ENCODE results near the gene HSF5.
"Not testable (repeated sequence)": the region's sequence is repeated elsewhere in the genome, so short reads cannot be mapped to it uniquely, and the experiment has no call there.

HSF5 gene

DNA sequence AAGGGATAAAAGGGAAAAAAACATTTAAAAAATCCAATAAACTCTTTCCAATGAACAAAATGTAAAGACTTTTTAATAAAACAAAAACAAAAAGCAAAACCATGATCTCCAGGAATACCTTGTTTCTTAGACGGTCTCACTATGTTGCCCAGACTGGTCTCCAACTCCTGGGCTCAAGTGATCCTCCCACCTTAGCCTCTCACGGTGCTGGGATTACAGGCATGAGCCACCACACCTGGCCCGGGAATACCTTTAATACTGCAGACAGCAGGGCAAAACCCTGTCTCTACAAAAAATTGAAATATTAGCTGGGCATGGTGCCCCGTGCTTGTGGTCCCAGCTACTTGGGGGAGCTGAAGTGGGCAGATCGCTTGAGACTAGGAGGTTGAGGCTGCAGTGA lies 78.8 kb downstream of the HSF5 start:
- no peaks in the 10 kb centered on the region for H3K36me3 Mint-ChIP-seq (ENCODE audit: low read depth)
- no peak overlapping the region for H3K27ac Mint-ChIP-seq
- peaks cover 17% of the 10 kb centered on the region for H3K27me3 Mint-ChIP-seq
- H3K4me1 Mint-ChIP-seq (ENCODE audit: low read depth): no peaks in the 10 kb centered on the region
- intact Hi-C loops (cut with micrococcal nuclease): no loop called here
- H3K4me3 Mint-ChIP-seq: no peak overlapping the region
- H3K9me3 Mint-ChIP-seq: no peaks in the 10 kb centered on the region

- H3K4me1 Mint-ChIP-seq (ENCODE audit: low read depth): no peaks in the 10 kb centered on the region
- peaks cover 23% of the 10 kb centered on the region for H3K27me3 Mint-ChIP-seq
- H3K27ac Mint-ChIP-seq: no peak overlapping the region
- no peaks in the 10 kb centered on the region for H3K9me3 Mint-ChIP-seq
- no peak overlapping the region for H3K4me3 Mint-ChIP-seq
- no peaks in the 10 kb centered on the region for H3K36me3 Mint-ChIP-seq (ENCODE audit: low read depth)
- intact Hi-C loops (cut with micrococcal nuclease): no loop called here
Measured at GRCh38 chr17:58403311-58403710, 84.9 kb downstream of the HSF5 start.

DNA sequence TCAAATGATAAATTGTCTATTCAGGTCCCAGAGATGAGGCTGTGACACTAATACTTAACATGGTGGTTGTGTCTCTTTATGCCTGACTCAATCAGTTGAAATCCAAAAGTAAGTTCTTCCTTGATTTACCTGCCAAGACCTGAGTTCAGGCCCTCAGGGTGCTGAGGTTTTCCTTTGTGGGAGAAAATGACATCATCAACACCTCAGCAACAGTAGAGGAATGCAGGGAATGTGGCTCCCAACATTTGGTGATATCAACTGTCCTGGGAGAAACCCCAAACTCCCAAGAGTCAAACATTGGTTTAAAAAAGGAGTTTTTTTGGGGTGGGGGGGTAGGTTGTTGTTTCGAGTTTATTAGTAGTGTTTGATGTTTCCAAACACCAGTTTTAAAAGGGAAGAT lies 85.5 kb downstream of the HSF5 start:
- H3K4me1 Mint-ChIP-seq (ENCODE audit: low read depth): no peaks in the 10 kb centered on the region
- intact Hi-C loops (cut with micrococcal nuclease): no loop called here
- H3K9me3 Mint-ChIP-seq: no peaks in the 10 kb centered on the region

DNA sequence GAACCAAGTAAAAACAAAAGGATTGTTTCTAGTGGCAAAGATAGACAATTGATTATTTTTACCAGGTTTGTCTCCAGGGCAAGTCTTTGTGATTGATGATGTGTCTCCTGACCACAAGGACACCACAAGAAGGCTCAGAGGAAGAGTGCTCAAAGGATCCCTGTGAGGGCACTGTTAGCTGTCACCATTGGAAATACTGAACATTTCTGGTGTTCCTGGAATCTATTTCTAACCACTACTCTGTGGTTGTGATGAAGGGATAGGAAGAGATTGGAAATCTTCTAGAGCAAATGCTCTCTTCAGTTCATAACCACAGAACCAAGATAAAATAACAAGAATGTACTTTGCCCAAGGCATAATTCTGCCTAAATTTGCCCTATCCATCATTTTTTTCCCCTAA lies 86.2 kb downstream of the HSF5 start:
- Mint-ChIP-seq H3K4me1 (ENCODE audit: low read depth) (no peaks in the 10 kb centered on the region), H3K27me3 (peaks cover 26% of the 10 kb centered on the region), H3K4me3 (no peak overlapping the region), H3K9me3 (no peaks in the 10 kb centered on the region), H3K27ac (no peak overlapping the region), H3K36me3 (ENCODE audit: low read depth) (no peaks in the 10 kb centered on the region)
- intact Hi-C loops (cut with micrococcal nuclease): no loop called here

More for the DNA sequence above, 85.5 kb downstream of the HSF5 start:
- no peak overlapping the region for H3K4me3 Mint-ChIP-seq
- H3K27me3 Mint-ChIP-seq: peaks cover 23% of the 10 kb centered on the region
- H3K27ac Mint-ChIP-seq: no peak overlapping the region
- no peaks in the 10 kb centered on the region for H3K36me3 Mint-ChIP-seq (ENCODE audit: low read depth)

DNA sequence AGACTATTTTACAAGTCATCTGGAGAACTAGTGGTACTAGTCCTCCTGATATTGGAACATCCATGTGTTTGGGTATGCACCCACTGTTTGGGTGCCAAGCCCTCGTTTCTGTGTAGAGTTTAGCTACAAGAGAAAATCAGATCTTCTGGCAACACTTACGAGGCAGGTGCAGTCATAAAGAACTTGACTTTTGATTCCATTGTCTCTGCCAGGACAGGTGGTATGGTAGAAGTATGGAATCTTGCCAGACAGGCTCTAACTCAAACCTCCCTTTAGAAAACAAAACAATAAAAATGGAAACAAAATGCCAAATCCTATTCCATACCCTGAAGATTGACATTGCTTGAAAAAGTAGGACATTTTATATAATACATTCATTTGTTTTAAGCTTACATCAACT lies 86.9 kb downstream of the HSF5 start:
- Mint-ChIP-seq H3K27ac (no peak overlapping the region), H3K36me3 (ENCODE audit: low read depth) (no peaks in the 10 kb centered on the region)
- intact Hi-C loops (cut with micrococcal nuclease): no loop called here

GRCh38 chr17:58400826-58401225 lies 87.4 kb downstream of the HSF5 start:
- H3K36me3 Mint-ChIP-seq (ENCODE audit: low read depth): no peaks in the 10 kb centered on the region
- H3K9me3 Mint-ChIP-seq: no peaks in the 10 kb centered on the region
- no peak overlapping the region for H3K4me3 Mint-ChIP-seq
- H3K27ac Mint-ChIP-seq: no peak overlapping the region
- peaks cover 31% of the 10 kb centered on the region for H3K27me3 Mint-ChIP-seq
- H3K4me1 Mint-ChIP-seq (ENCODE audit: low read depth): no peaks in the 10 kb centered on the region
- intact Hi-C loops (cut with micrococcal nuclease): no loop called here

More for the DNA sequence above, 86.9 kb downstream of the HSF5 start:
- Mint-ChIP-seq H3K9me3 (no peaks in the 10 kb centered on the region), H3K4me1 (ENCODE audit: low read depth) (no peaks in the 10 kb centered on the region), H3K27me3 (peaks cover 27% of the 10 kb centered on the region), H3K4me3 (no peak overlapping the region)

GRCh38 chr17:58399974-58400373 lies 88.2 kb downstream of the HSF5 start:
- Mint-ChIP-seq H3K27ac (no peak overlapping the region), H3K9me3 (no peaks in the 10 kb centered on the region), H3K36me3 (ENCODE audit: low read depth) (no peaks in the 10 kb centered on the region), H3K4me1 (ENCODE audit: low read depth) (no peaks in the 10 kb centered on the region), H3K4me3 (no peak overlapping the region), H3K27me3 (peaks cover 27% of the 10 kb centered on the region)
- intact Hi-C loops (cut with micrococcal nuclease): no loop called here

DNA sequence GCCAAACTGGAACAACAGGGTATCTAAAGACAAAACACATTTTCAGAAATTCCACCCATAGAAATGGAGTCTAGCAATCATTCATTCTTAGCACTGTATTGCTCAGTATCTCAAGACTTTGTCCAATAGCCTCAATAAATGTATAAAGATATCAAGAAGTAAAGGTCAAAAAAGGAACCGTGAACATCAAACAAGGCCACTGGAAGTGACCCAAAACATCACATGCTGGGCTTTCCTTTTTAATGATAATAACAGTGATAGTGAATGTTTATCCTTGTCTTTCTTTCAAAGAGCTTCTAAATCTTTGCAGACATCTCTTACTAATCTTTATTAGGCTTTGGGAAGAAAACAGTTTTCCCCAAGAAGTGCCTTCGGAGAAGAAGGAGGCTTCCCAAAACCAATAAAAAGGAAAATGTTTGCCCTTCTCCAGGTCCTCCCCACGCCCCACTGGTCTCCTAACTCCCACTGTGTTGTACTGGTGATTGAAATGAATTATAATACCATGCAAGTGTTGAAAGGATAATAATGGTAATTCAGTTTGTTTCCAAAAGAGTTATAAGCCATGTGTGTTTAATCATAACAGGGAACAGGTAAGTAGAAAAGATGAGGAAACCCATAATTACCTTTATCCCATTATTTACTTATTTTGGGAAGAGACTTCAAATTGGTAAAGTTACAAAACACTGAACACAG lies 89.5 kb downstream of the HSF5 start:
- no peaks in the 10 kb centered on the region for H3K36me3 Mint-ChIP-seq (ENCODE audit: low read depth)

DNA sequence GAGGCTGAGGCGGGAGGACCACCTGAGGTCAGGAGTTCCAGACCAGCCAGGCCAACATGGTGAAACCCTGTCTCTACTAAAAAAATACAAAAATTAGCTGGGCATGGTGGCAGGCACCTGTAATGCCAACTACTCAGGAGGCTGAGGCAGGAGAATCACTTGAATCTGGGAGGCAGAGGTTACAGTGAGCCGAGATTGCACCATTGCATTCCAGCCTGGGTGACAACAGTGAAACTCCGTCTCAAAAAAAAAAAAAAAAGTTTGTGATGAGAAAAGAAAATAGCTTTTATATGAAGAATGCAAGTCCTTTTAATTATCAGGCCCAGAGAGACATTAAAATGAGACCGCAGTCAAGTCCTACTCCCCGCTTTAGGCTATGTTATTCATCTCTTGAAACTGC lies 90.8 kb downstream of the HSF5 start:
- H3K4me1 Mint-ChIP-seq (ENCODE audit: low read depth); H3K27ac Mint-ChIP-seq; intact Hi-C loops (cut with micrococcal nuclease); H3K4me3 Mint-ChIP-seq; H3K9me3 Mint-ChIP-seq; H3K36me3 Mint-ChIP-seq (ENCODE audit: low read depth): not testable (repeated sequence)
- peaks cover 28% of the 10 kb centered on the region for H3K27me3 Mint-ChIP-seq

More for the DNA sequence above, 89.5 kb downstream of the HSF5 start:
- intact Hi-C loops (cut with micrococcal nuclease): no loop called here
- Mint-ChIP-seq H3K27me3 (peaks cover 31% of the 10 kb centered on the region), H3K27ac (no peak overlapping the region), H3K4me1 (ENCODE audit: low read depth) (no peaks in the 10 kb centered on the region), H3K4me3 (no peak overlapping the region), H3K9me3 (no peaks in the 10 kb centered on the region)

DNA sequence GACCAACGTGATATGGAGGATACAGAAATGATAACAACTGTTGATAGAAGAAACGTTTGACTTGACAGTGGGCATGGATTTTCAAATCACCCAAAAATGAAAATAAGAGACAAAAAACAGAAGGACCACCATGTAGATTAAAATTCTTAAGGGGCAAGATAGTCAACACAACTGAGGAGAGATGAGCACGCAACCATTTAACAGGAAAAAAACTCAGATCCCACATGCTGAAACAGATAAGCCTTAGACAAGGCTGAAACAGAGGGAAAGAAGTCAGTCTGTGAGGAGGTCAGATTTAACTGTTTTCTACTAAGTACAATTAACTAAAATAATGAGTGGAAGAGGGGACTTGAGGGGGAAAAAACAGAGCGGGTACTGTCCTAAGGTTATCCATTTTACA lies 92.0 kb downstream of the HSF5 start:
- intact Hi-C loops (cut with micrococcal nuclease): no loop called here
- Mint-ChIP-seq H3K9me3 (no peaks in the 10 kb centered on the region), H3K27ac (no peak overlapping the region)

DNA sequence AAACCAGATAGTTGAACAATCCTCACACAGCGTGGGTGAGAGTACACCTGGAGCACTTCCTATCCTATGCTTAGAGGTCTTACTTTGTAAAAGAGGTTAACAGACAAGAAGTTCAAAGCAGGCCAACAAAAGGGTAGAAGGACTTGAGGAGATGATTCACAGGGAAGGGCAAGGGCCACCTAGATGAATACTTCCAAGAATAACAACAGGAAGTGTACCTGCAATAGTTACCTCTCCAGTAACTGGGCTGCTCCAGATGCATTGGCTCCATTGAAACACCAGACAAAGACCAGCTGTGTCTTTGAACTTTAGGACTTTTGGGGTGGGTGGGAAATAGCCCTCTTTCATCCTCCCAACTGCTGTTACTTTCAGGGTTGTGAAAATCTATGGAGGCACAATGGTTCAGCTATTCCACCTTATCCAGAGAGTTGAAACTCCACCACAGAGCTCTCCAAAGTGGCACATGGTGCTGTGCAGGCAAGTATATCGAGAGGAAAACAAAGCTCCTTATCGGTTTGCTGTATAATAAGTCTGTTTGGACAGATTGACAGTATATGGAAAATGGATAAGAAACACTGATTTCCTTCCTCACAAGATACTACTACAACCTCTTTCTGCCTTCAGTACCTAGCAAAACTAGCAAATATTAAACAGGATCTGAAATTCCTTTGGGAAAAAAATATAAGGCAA lies 93.5 kb downstream of the HSF5 start:
- no peaks in the 10 kb centered on the region for H3K4me1 Mint-ChIP-seq (ENCODE audit: low read depth)
- intact Hi-C loops (cut with micrococcal nuclease): no loop called here

More for the DNA sequence above, 92.0 kb downstream of the HSF5 start:
- H3K36me3 Mint-ChIP-seq (ENCODE audit: low read depth): no peaks in the 10 kb centered on the region
- no peaks in the 10 kb centered on the region for H3K4me1 Mint-ChIP-seq (ENCODE audit: low read depth)
- no peak overlapping the region for H3K4me3 Mint-ChIP-seq
- peaks cover 30% of the 10 kb centered on the region for H3K27me3 Mint-ChIP-seq

DNA sequence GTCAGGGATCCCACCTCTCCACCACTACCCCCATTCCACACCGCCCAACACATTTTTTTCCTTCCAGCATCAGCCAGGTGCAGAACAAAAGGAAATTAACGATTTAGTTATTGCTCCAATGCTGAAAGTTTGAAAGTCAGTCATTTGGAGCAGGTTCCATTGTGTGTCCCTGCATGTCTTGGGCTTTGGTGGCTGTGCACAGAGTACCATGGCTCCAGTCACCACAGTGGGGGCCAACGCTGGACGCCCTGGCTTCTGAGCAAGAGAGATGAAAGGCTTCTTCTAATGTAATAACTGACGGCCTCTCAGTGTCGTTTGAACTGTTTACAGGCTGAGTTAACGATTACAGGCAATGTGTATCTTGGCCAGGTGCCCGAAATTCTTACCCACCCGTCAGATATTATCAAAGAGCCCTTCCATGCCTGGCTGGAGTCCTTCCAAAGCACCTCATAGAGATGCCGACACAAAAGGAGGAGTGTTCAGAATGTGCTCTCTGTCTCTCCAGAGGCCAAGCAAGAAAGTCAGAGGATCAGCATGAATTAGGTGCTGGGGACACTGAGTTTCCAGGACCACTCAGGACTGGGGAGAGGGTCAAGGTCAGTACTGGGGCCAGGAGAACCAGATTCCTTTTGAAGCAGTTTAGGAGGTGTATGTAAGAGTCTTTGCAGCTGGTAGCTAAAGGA lies 96.8 kb downstream of the HSF5 start:
- Mint-ChIP-seq H3K36me3 (ENCODE audit: low read depth) (no peaks in the 10 kb centered on the region), H3K4me3 (no peak overlapping the region), H3K9me3 (no peaks in the 10 kb centered on the region), H3K27ac (no peak overlapping the region), H3K4me1 (ENCODE audit: low read depth) (peaks cover 6% of the 10 kb centered on the region), H3K27me3 (peaks cover 32% of the 10 kb centered on the region)
- intact Hi-C loops (cut with micrococcal nuclease): no loop called here

More for the DNA sequence above, 93.5 kb downstream of the HSF5 start:
- Mint-ChIP-seq H3K9me3 (no peaks in the 10 kb centered on the region), H3K36me3 (ENCODE audit: low read depth) (no peaks in the 10 kb centered on the region), H3K27ac (no peak overlapping the region), H3K27me3 (peaks cover 38% of the 10 kb centered on the region), H3K4me3 (no peak overlapping the region)

DNA sequence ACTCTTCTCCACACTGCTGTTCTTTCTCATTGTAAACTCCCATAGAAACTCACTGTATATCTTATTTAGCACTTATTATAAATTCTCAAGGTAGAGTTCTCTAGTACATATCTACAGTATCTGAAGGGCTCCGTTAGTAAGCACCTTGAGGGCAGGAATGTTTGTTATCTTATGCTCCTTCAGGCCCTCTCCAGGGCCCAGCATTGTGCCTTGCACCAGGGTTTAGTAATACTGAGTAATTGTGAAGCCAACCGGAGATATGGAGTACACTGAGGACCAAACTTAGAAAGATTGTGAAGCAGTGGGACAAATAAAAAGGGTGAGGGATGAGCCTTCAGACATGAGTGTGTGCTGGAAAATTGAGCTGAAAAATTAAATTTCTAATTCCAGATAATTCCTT lies 97.3 kb downstream of the HSF5 start:
- Mint-ChIP-seq H3K27me3 (peaks cover 29% of the 10 kb centered on the region), H3K27ac (no peak overlapping the region), H3K36me3 (ENCODE audit: low read depth) (no peaks in the 10 kb centered on the region), H3K4me3 (no peak overlapping the region), H3K4me1 (ENCODE audit: low read depth) (peaks cover 6% of the 10 kb centered on the region), H3K9me3 (no peaks in the 10 kb centered on the region)
- intact Hi-C loops (cut with micrococcal nuclease): no loop called here
